Thoracic aorta (tissue), 2 donors: Measurements from ENCODE around the gene DNPH1. TPM values are rescaled to one million over a fixed set of nuclear protein-coding genes. Genes with fewer than 3 reads are reported as not detected.

ENCODE experiments used
- ATAC-seq: fragments of 150-250 bp; one replicate; pipeline ENCODE4 v1.8.0; 2017; ENCODE audit warnings: low read depth; ENCODE audit not compliant: insufficient number of reproducible peaks, low FRiP score
- DNase-seq: peaks from one replicate; pipeline ENCODE4 v3.0.0-alpha.2; 2020; ENCODE audit warnings: low spot score
- H3K27ac ChIP-seq, 2 donors: fragments of 200-600 bp; sonication (generic); 1 replicate in 1 of 2; 2 replicates in 1 of 2; pipeline ENCODE4 v1.5.1; 2016; ENCODE audit warnings: mild to moderate bottlenecking in 2 of 2, moderate library complexity in 2 of 2
- H3K27me3 ChIP-seq: fragments of 200-600 bp; sonication (generic); replicated peaks from 2 replicates; pipeline ENCODE4 v1.6.0; 2016; ENCODE audit warnings: mild to moderate bottlenecking; ENCODE audit not compliant: insufficient read depth
- H3K36me3 ChIP-seq: fragments of 200-600 bp; sonication (generic); one replicate; pipeline ENCODE4 v1.5.1; 2016
- H3K4me1 ChIP-seq, 2 donors: fragments of 200-600 bp; sonication (generic); 1 replicate in 1 of 2; 2 replicates in 1 of 2; pipeline versions ENCODE4 v1.5.1 to v1.6.0; 2016; ENCODE audit warnings: low read depth in 2 of 2, mild to moderate bottlenecking in 1 of 2; ENCODE audit not compliant: control insufficient read depth in 1 of 2
- H3K4me3 ChIP-seq: fragments of 200-600 bp; sonication (generic); 2 replicates; pipeline ENCODE4 v1.5.1; 2016; ENCODE audit warnings: mild to moderate bottlenecking
- H3K9me3 ChIP-seq: fragments of 200-600 bp; sonication (generic); 2 replicates; pipeline ENCODE4 v1.5.1; 2016
- total RNA-seq, 2 donors: library from RNA; depleted of rRNA; stranded (reverse); fragments of >200 nt; gene quantifications; one replicate each; pipeline versions ENCODE4 v1.1.0 to v1.2.3, GENCODE V29; 2016
- TF ChIP-seq, protein P1 (sequence below): fragments of 200-600 bp; sonication (generic); IDR thresholded peaks from one replicate; pipeline ENCODE4 v1.5.1; 2019; ENCODE audit warnings: antibody characterized with exemption

Gene DNPH1
- total RNA-seq, 2 donors from 2014 or later: 16.7 to 54.7 TPM

DNA sequence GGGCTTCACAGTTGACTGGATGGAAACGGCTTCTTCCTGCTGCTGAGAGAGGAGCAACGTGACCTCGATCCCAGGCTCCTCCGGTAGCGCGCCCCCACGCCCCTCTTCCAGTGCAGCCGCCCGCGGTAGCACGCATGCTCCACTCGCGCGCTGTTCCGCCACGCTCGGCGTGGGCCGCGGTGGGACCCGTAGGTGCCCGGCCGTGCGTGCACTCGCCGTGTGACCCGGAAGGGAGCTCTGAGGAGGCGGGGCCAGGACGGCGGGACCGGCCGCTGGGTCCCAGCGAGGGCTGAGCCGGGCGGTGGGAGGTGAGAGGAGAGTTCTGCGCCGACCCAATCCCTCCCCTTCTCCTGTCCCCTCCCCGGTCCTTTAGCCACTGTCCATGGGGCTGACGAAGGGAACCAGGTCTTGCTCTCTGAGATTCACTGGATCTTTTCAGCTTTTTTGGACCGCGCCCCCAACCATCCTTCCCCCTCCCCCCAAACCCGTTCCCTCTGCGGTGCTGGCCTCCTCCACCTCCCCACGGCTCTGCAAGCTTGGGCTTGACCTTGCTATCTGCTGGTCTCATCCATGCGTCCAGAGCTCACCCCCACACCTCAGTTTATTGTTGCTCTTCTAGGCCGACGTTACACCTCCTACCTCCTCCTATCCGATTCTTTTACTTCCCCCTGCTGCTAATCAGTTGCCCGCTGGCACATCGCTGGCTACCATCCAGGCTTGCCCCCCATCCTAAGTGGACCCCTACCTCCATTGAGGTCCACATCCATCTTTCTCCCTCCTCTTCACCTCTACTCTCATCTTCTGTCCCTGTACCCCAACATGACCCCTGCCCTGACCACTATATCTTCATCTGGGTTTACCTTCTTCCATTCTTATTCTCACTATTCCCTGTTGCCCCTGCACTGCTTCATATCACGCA, 47.1 kb downstream of the DNPH1 start, which contains the start of gene CUL9:
Gene CUL9, plus strand, starts transcription at position 255 of the 919 bp plus-strand sequence. CDS start 2,115 bp downstream, outside the sequence.
- Histone ChIP-seq H3K27me3 (no peaks in the 10 kb centered on the region), H3K4me3 (peak within 1 kb of the TSS; percentile 80), H3K4me1 (peaks cover 3 to 30% of the 10 kb centered on the region in 2 donors), H3K36me3 (peaks cover 51% of the 10 kb centered on the region), H3K9me3 (no peaks in the 10 kb centered on the region), H3K27ac (peak within 1 kb of the TSS; percentile 52 to 66)
- DNase-seq (peak; percentile 36), ATAC-seq (peak; percentile 74)
- TF ChIP-seq, protein P1, sequence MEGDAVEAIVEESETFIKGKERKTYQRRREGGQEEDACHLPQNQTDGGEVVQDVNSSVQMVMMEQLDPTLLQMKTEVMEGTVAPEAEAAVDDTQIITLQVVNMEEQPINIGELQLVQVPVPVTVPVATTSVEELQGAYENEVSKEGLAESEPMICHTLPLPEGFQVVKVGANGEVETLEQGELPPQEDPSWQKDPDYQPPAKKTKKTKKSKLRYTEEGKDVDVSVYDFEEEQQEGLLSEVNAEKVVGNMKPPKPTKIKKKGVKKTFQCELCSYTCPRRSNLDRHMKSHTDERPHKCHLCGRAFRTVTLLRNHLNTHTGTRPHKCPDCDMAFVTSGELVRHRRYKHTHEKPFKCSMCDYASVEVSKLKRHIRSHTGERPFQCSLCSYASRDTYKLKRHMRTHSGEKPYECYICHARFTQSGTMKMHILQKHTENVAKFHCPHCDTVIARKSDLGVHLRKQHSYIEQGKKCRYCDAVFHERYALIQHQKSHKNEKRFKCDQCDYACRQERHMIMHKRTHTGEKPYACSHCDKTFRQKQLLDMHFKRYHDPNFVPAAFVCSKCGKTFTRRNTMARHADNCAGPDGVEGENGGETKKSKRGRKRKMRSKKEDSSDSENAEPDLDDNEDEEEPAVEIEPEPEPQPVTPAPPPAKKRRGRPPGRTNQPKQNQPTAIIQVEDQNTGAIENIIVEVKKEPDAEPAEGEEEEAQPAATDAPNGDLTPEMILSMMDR: no peak

DNA sequence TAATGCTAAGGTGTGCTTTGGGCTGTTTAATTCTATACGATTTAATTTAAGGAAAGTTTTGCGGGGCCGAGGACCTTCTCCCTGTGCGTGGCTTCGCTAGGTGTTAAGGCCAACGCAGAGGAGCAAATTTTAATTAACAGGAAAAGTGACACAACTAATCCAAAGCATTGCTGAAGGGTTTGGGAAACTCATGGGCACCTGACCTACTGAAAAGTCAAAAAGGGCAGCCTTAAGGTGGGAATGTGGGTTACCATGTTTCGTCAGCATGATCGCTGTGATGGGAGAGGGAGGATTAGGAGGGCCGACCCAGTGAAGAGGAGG, 47.7 kb downstream of the DNPH1 start:
- ATAC-seq: no peak
- TF ChIP-seq, protein P1: no peak
- Histone ChIP-seq H3K27me3 (no peaks in the 10 kb centered on the region), H3K9me3 (no peaks in the 10 kb centered on the region), H3K4me3 (peak overlapping the region; percentile 80), H3K4me1 (peaks cover 3 to 32% of the 10 kb centered on the region in 2 donors), H3K27ac (peak overlapping the region; percentile 52 to 66), H3K36me3 (peaks cover 48% of the 10 kb centered on the region)
- DNase-seq: no peak

DNA sequence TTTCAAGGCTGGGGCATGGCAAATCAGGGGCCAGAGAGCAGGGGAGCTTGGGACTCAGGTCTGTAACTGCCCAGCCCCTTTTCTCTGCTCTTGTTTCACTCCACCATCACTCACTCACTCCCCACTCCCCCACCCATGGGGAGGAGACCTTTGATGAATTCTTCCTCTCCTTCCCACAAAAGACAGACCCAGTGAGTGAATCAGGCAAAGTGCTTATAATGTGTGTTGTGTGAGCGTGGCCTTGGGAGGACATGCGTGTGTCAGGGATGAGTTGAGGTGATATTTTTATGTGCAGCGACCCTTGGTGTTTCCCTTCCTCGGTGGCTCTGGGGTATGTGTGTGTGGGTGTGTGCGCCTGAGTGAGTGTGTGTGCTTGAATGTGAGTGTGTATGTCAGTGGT, 48.3 kb downstream of the DNPH1 start:
- peaks cover 48% of the 10 kb centered on the region for H3K36me3 ChIP-seq
- ATAC-seq (no peak), DNase-seq (no peak)
- H3K27ac ChIP-seq: peak overlapping the region in 1 of 2 donors; percentile 16
- no peaks in the 10 kb centered on the region for H3K9me3 ChIP-seq
- no peaks in the 10 kb centered on the region for H3K27me3 ChIP-seq
- H3K4me1 ChIP-seq: peaks cover 6 to 38% of the 10 kb centered on the region in 2 donors
- no peak overlapping the region for H3K4me3 ChIP-seq
- TF ChIP-seq, protein P1: no peak

DNA sequence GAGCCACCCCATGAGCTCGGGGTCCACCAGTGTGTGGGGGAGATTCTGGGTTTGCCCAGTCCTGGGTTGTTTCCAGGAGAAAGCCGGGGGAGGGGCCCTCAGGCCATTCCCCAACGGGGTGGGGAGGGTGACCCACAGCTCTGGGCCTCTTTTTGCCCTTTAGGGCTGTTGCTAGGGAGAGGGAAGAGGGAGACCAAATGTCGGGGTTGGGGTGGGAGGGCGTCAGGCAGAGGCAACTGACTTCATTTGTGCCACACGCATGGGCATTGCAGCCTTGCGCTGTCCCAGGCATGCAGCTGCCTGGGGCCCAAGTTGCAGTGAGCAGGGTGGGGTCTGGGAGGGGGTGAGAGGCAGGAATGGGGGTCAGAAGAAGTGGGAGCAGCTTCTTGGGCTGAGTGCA, 49.2 kb downstream of the DNPH1 start:
- DNase-seq: no peak
- Histone ChIP-seq H3K36me3 (peaks cover 46% of the 10 kb centered on the region), H3K27ac (no peak overlapping the region)

More for the DNA sequence above, 49.2 kb downstream of the DNPH1 start:
- Histone ChIP-seq H3K4me1 (peaks cover 14 to 47% of the 10 kb centered on the region in 2 donors), H3K27me3 (no peaks in the 10 kb centered on the region), H3K4me3 (no peak overlapping the region), H3K9me3 (no peaks in the 10 kb centered on the region)
- no peak for ATAC-seq
- TF ChIP-seq, protein P1: no peak
